22Rv1 (cell line): ENCODE measurements around the gene RALGPS1.

Experiments used
- CTCF ChIP-seq: fragments of 450-650 bp; IDR thresholded peaks from 2 replicates; pipeline ENCODE4 v1.5.1; 2017; ENCODE audit warnings: mild to moderate bottlenecking
- ZFX ChIP-seq: fragments of 450-650 bp; IDR thresholded peaks from 2 replicates; pipeline ENCODE4 v1.6.1; 2017; ENCODE audit warnings: antibody characterized with exemption, borderline replicate concordance

DNA sequence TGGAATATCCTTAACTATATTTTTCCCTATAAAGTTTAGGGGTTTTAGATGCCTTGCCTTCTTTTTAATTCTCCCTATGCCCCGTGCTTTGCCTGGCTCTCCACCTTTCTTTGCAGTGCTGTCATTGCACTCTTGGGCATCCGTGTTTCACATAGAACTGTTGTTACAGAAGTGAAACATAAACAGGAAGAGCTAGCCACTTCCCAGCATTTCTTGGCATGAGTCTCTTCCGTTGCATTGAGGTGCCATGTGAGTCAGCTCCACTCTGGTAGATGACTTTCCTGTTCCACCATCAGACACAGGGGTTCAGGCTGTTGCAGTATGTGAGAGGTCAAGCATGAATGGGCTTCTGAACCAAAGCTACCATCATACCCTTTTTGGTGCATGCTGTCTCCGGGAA, 134.5 kb downstream of the RALGPS1 start:
- TF ChIP-seq CTCF: no peak
- TF ChIP-seq ZFX: no peak
